ENCODE measurements around the gene STAMBP.
"Not testable (repeated sequence)": the region's sequence is repeated elsewhere in the genome, so short reads cannot be mapped to it uniquely, and the experiment has no call there.

STAMBP gene

GRCh38 chr2:73902284-73902683 lies 73.5 kb downstream of the STAMBP start:
- Mint-ChIP-seq H3K9me3 (no peaks in the 10 kb centered on the region), H3K27me3 (ENCODE audit: low read depth) (no peaks in the 10 kb centered on the region), H3K36me3 (ENCODE audit: low read depth) (no peaks in the 10 kb centered on the region), H3K4me1 (ENCODE audit: low read depth) (peaks cover 3% of the 10 kb centered on the region), H3K4me3 (no peak overlapping the region), H3K27ac (no peak overlapping the region)

- no peaks in the 10 kb centered on the region for H3K9me3 Mint-ChIP-seq
- H3K27ac Mint-ChIP-seq, result no peak overlapping the region
- H3K27me3 Mint-ChIP-seq (ENCODE audit: low read depth), result no peaks in the 10 kb centered on the region
- no peaks in the 10 kb centered on the region for H3K36me3 Mint-ChIP-seq (ENCODE audit: low read depth)
- peaks cover 2% of the 10 kb centered on the region for H3K4me1 Mint-ChIP-seq (ENCODE audit: low read depth)
- H3K4me3 Mint-ChIP-seq, result no peak overlapping the region
Observed at GRCh38 chr2:73903313-73903712, 74.6 kb downstream of the STAMBP start.

DNA sequence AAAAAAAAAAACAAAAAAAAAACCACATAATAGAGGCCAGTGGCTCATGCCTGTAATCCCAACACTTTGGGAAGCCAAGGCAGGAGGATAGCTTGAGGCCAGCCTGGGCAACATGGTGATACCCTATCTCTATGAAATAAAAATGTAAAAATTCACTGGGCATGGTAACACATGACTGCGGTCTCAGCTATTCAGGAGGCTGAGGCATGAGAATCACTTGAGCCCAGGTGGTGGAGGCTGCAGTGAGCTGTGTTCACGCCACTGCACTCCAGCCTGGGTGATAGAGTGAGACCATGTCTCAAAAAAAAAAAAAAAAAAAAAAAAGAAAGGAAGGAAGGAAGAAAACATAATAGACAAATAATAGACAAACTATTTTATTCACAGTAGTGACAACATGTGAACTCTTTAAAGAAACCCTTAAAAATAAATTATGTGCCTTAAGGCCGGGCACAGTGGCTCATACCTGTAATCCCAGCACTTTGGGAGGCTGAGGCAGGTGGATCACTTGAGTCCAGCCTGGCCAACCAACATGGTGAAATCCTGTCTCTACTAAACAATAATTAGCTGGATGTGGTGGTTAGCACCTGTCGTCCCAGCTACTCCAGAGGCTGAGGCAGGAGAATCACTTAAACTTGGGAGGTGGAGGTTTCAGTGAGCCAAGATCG lies 75.3 kb downstream of the STAMBP start:
- not testable (repeated sequence) for H3K36me3 Mint-ChIP-seq (ENCODE audit: low read depth); H3K4me3 Mint-ChIP-seq; H3K27ac Mint-ChIP-seq; H3K27me3 Mint-ChIP-seq (ENCODE audit: low read depth); H3K4me1 Mint-ChIP-seq (ENCODE audit: low read depth); H3K9me3 Mint-ChIP-seq

DNA sequence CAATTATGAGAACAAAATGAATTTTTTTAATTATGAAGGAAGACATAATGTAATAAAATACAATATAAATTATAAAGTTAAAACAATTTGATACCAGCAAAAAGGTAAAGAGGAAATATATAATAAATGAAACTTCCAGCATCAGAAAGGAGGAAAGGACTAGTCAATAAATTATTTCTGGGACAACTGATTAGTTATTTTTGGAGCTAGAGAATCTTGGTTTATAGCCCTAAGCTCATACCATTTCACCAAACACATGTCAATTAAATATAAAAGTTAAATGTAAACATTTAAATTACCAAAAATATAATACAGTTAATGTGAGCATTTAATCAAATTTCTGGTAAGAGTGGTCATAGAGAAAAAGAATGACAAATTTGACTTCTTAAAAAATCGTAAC lies 76.2 kb downstream of the STAMBP start:
- Mint-ChIP-seq H3K27me3 (ENCODE audit: low read depth) (no peaks in the 10 kb centered on the region), H3K36me3 (ENCODE audit: low read depth) (no peaks in the 10 kb centered on the region), H3K4me3 (no peak overlapping the region), H3K27ac (no peak overlapping the region), H3K9me3 (no peaks in the 10 kb centered on the region), H3K4me1 (ENCODE audit: low read depth) (peaks cover 2% of the 10 kb centered on the region)

- Mint-ChIP-seq H3K4me1 (ENCODE audit: low read depth) (no peaks in the 10 kb centered on the region), H3K27ac (no peak overlapping the region), H3K36me3 (ENCODE audit: low read depth) (no peaks in the 10 kb centered on the region), H3K4me3 (no peak overlapping the region), H3K9me3 (no peaks in the 10 kb centered on the region), H3K27me3 (ENCODE audit: low read depth) (no peaks in the 10 kb centered on the region)
Observed at GRCh38 chr2:73906847-73907505, 78.2 kb downstream of the STAMBP start.

DNA sequence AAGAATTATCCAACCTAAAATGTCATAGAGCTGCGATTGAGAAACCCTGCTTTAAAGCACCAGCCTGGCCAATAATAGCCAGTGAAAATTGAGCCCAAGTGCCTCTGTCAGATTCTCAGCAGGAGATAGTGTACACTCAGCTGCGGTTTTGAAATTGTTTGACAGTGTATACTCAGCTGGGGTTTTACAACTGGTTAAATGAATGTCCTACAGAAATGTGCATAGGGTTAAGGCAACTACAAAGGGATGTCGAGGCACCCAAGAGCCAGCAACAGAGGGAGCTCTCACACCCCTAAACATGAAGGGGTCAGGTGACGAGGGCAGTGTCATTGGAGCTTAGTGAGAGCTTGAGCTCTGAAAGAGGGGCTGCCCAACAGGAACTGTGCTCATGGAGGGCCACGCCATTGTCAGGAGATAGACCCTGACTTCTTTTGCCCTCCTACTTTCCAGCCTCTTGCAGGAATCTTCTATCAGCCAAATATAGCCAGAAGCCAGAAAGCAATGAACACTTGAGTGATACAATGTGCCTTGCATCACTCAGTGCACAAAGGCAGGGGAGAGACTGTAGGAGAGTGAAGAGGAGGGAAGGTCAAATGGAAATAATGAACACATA lies 79.2 kb downstream of the STAMBP start:
- no peaks in the 10 kb centered on the region for H3K9me3 Mint-ChIP-seq

GRCh38 chr2:73908689-73909652 lies 80.2 kb downstream of the STAMBP start:
- Mint-ChIP-seq H3K4me3 (no peak overlapping the region), H3K9me3 (no peaks in the 10 kb centered on the region), H3K36me3 (ENCODE audit: low read depth) (no peaks in the 10 kb centered on the region), H3K4me1 (ENCODE audit: low read depth) (no peaks in the 10 kb centered on the region), H3K27me3 (ENCODE audit: low read depth) (no peaks in the 10 kb centered on the region), H3K27ac (no peak overlapping the region)

More for the DNA sequence above, 79.2 kb downstream of the STAMBP start:
- H3K27ac Mint-ChIP-seq, result no peak overlapping the region
- H3K36me3 Mint-ChIP-seq (ENCODE audit: low read depth), result no peaks in the 10 kb centered on the region
- no peak overlapping the region for H3K4me3 Mint-ChIP-seq
- no peaks in the 10 kb centered on the region for H3K4me1 Mint-ChIP-seq (ENCODE audit: low read depth)
- no peaks in the 10 kb centered on the region for H3K27me3 Mint-ChIP-seq (ENCODE audit: low read depth)

DNA sequence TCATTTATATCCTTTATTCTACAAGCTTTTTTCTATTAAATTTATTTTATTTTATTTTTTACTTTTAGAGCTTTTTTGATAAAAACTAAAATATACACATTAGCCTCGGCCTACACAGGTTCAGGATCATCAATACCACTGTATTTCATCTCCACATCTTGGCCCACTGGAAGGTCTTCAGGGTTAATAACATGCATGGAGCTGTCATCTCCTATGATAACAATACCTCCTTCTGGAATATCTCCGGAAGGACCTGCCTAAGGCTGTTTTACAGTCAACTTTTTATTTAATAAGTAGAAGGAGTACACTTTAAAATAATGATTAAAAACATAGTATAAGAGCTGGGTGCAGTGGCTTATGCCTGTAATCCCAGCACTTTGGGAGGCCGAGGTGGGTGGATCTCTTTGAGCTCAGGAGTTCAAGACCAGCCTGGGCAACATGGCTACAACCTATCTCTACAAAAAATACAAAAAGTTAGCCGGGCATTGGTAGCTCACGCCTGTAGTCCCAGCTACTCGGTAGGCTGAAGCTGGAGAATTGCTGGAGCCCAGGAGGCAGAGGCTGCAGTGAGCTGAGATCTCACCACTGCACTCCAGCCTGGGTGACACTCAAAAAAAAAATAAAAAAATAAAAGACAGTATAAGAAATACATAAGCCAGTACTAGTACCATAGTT lies 82.2 kb downstream of the STAMBP start:
- no peak overlapping the region for H3K27ac Mint-ChIP-seq
- peaks cover 5% of the 10 kb centered on the region for H3K4me1 Mint-ChIP-seq (ENCODE audit: low read depth)
- no peak overlapping the region for H3K4me3 Mint-ChIP-seq
- H3K27me3 Mint-ChIP-seq (ENCODE audit: low read depth), result no peaks in the 10 kb centered on the region
- H3K9me3 Mint-ChIP-seq, result no peaks in the 10 kb centered on the region
- H3K36me3 Mint-ChIP-seq (ENCODE audit: low read depth), result no peaks in the 10 kb centered on the region

DNA sequence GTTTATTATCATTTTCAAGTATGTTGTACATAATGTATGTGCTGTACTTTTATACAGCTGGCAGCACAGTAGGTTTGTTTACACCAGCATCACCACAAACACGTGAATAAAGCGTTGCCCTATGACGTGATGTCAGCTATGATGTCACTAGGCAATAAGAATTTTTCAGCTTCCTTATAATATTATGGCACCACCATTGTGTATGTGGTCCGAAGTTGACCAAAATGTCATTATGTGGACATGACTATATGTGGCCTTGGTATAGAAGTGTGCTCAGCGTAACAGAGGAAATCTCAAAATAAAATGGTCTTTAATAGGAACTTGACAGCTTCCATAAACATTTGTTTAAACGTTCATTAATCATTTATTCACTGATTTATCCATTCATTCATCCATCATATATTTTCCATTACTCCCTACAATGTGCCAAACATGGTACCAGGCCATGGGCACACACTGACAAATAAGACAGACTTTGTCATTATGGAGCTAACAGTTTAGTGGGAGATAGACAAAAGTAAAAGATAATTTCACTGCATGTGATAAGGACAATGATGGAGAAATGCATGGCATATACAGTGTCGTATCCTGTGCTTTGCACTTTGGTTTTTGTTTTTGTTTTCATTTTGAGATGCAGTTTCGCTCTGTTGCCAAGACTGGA lies 82.9 kb downstream of the STAMBP start:
- H3K27me3 Mint-ChIP-seq (ENCODE audit: low read depth), result no peaks in the 10 kb centered on the region
- H3K9me3 Mint-ChIP-seq, result no peaks in the 10 kb centered on the region
- H3K4me3 Mint-ChIP-seq, result no peak overlapping the region
- peaks cover 5% of the 10 kb centered on the region for H3K4me1 Mint-ChIP-seq (ENCODE audit: low read depth)
- H3K36me3 Mint-ChIP-seq (ENCODE audit: low read depth), result no peaks in the 10 kb centered on the region
- no peak overlapping the region for H3K27ac Mint-ChIP-seq

GRCh38 chr2:73913414-73914054 lies 84.8 kb downstream of the STAMBP start:
- no peak overlapping the region for H3K4me3 Mint-ChIP-seq
- peaks cover 7% of the 10 kb centered on the region for H3K4me1 Mint-ChIP-seq (ENCODE audit: low read depth)
- no peaks in the 10 kb centered on the region for H3K27me3 Mint-ChIP-seq (ENCODE audit: low read depth)

DNA sequence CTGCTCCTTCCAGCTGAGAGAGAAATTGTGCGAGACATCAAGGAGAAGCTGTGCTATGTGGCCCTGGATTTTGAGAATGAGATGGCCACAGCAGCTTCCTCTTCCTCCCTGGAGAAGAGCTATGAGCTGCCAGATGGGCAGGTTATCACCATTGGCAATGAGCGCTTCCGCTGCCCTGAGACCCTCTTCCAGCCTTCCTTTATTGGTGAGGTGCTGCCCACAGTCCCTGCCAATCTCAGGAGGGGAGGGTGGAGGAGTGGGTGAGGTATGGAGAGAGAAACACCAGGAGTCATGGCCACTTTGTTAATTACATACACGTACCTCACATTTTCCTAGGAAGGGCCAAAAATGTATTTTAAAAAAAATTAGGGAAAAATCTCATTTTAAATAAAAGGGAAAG lies 85.9 kb downstream of the STAMBP start:
- Mint-ChIP-seq H3K4me3 (no peak overlapping the region), H3K27me3 (ENCODE audit: low read depth) (no peaks in the 10 kb centered on the region), H3K36me3 (ENCODE audit: low read depth) (no peaks in the 10 kb centered on the region), H3K27ac (no peak overlapping the region), H3K4me1 (ENCODE audit: low read depth) (peaks cover 7% of the 10 kb centered on the region), H3K9me3 (no peaks in the 10 kb centered on the region)

More at GRCh38 chr2:73913414-73914054, 84.8 kb downstream of the STAMBP start:
- Mint-ChIP-seq H3K36me3 (ENCODE audit: low read depth) (no peaks in the 10 kb centered on the region), H3K9me3 (no peaks in the 10 kb centered on the region), H3K27ac (no peak overlapping the region)

- no peak overlapping the region for H3K27ac Mint-ChIP-seq
- no peaks in the 10 kb centered on the region for H3K9me3 Mint-ChIP-seq
- peaks cover 7% of the 10 kb centered on the region for H3K4me1 Mint-ChIP-seq (ENCODE audit: low read depth)
- no peaks in the 10 kb centered on the region for H3K36me3 Mint-ChIP-seq (ENCODE audit: low read depth)
- H3K4me3 Mint-ChIP-seq, result no peak overlapping the region
- no peaks in the 10 kb centered on the region for H3K27me3 Mint-ChIP-seq (ENCODE audit: low read depth)
Observed at GRCh38 chr2:73915437-73915993, 86.8 kb downstream of the STAMBP start.

- H3K9me3 Mint-ChIP-seq, result no peaks in the 10 kb centered on the region
- H3K36me3 Mint-ChIP-seq (ENCODE audit: low read depth), result no peaks in the 10 kb centered on the region
- no peak overlapping the region for H3K4me3 Mint-ChIP-seq
- H3K27ac Mint-ChIP-seq, result no peak overlapping the region
- H3K27me3 Mint-ChIP-seq (ENCODE audit: low read depth), result no peaks in the 10 kb centered on the region
- H3K4me1 Mint-ChIP-seq (ENCODE audit: low read depth), result peaks cover 10% of the 10 kb centered on the region
Observed at GRCh38 chr2:73916666-73917065, 87.9 kb downstream of the STAMBP start.

Measured in T-helper 1 cell treated with Interleukin-12 subunit alpha and Interleukin-12 subunit beta and Interleukin-4 antibody, amounts not matched to agents 30 μg/mL and 1 μg/mL, for 36 hours (primary cell).